ENCODE data around the gene TRIP11.

GRCh38 chr14:91985008-91985407 is 54.9 kb downstream of the TRIP11 start:
- TF ChIP-seq, protein P1, sequence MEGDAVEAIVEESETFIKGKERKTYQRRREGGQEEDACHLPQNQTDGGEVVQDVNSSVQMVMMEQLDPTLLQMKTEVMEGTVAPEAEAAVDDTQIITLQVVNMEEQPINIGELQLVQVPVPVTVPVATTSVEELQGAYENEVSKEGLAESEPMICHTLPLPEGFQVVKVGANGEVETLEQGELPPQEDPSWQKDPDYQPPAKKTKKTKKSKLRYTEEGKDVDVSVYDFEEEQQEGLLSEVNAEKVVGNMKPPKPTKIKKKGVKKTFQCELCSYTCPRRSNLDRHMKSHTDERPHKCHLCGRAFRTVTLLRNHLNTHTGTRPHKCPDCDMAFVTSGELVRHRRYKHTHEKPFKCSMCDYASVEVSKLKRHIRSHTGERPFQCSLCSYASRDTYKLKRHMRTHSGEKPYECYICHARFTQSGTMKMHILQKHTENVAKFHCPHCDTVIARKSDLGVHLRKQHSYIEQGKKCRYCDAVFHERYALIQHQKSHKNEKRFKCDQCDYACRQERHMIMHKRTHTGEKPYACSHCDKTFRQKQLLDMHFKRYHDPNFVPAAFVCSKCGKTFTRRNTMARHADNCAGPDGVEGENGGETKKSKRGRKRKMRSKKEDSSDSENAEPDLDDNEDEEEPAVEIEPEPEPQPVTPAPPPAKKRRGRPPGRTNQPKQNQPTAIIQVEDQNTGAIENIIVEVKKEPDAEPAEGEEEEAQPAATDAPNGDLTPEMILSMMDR (conservative IDR thresholded peaks at IDR 0.05; ENCODE audit: low read length), result no peak
- TF ChIP-seq EZH2phosphoT487 (IDR thresholded peaks at IDR 0.05; ENCODE audit: borderline replicate concordance), result no peak
